ENCODE results near the gene CDKAL1. TPM values are rescaled to one million over a fixed set of nuclear protein-coding genes. Genes with fewer than 3 reads are reported as not detected.
A peak's percentile ranks its signal among the peaks of the same experiment; 100 is the strongest.

The CDKAL1 gene
- total and polyA plus RNA-seq, 4 donors = 3.0 to 21.7 (median 9.4) TPM

DNA sequence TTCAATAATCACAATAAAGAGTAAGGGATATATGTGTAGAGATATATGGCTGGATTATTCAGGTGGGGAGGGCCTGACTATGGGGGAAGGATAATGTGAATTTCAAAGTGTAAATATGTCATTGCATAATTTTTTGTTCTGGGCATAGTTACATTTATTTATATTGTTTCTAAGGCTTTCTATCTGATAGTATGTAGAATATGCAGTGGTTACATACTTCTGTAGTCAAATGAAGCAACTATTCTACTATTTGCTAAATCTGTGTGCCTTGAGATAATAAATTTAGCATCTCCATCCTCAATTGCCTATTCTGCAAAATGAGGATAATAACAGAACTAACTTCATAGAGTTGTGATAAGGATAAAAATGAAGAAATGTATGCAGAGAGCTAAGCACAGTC is 359.2 kb downstream of the CDKAL1 start:
- H3K36me3 ChIP-seq (ENCODE audit: control insufficient read depth in 1 of 2, insufficient read depth in 2 of 2, low read length in 1 of 2) = no peaks in the 10 kb centered on the region

DNA sequence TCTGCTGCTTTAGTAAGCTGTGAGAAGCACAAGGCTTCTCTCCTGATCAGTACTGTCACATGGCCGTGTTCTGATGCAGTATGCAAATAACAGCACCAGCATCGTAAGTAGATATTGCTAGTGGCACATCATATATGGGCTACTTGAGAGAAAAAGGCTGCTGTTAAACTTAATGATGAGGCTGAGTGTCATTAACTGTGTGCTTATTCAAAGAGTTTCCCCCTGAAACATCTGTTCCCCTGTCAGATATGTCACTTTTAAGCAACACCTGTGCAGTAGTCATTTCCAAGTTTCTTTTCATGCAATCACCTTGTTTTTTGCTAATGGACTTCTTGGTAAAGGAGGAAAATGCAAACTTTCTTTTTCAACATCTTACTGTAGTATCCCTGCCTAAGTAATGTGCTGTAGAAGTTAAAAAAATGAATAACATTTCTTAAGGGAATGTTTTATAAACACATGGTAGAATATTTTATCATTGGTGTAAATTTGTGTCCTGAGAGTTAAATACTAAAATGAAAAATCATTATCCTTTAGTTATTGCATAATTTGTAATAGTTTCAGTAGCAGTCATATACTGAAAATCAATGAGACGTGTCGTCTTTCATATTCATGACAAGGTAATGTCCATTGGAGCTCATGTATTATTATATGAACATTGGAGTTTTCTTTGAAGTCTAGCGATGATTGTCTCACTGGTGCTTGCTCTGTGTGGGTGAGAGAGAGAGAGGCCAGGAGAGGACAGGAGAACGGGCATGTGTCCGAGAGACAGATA is 366.3 kb downstream of the CDKAL1 start:
- intact Hi-C loops (cut with DNase I) = no loop called here
- DNase-seq = no peak
- Histone ChIP-seq H3K36me3 (ENCODE audit: control insufficient read depth in 1 of 2, insufficient read depth in 2 of 2, low read length in 1 of 2) (no peaks in the 10 kb centered on the region), H3K4me3 (ENCODE audit: low read length in 2 of 2) (no peak overlapping the region), H3K4me1 (ENCODE audit: control insufficient read depth in 1 of 2, insufficient read depth in 2 of 2, low read length in 2 of 2) (no peaks in the 10 kb centered on the region), H3K27ac (ENCODE audit: low read depth in 1 of 2, low read length in 2 of 2) (no peak overlapping the region), H3K9me3 (ENCODE audit: control insufficient read depth, low read length) (no peaks in the 10 kb centered on the region), H3K27me3 (ENCODE audit: control insufficient read depth in 1 of 2, insufficient read depth in 2 of 2, low read length in 1 of 2) (no peaks in the 10 kb centered on the region)
- ATAC-seq (ENCODE audit: low FRiP score) = no peak
- 97% methylated on average over 7 of the region's 7 CpGs for WGBS, 2 donors

More for the DNA sequence above, 359.2 kb downstream of the CDKAL1 start:
- no peak overlapping the region for H3K4me3 ChIP-seq (ENCODE audit: low read length in 2 of 2)
- H3K4me1 ChIP-seq (ENCODE audit: control insufficient read depth in 1 of 2, insufficient read depth in 2 of 2, low read length in 2 of 2) = no peaks in the 10 kb centered on the region
- intact Hi-C loops (cut with DNase I) = no loop called here
- no peak for ATAC-seq (ENCODE audit: low FRiP score)
- no peaks in the 10 kb centered on the region for H3K27me3 ChIP-seq (ENCODE audit: control insufficient read depth in 1 of 2, insufficient read depth in 2 of 2, low read length in 1 of 2)
- H3K9me3 ChIP-seq (ENCODE audit: control insufficient read depth, low read length) = no peaks in the 10 kb centered on the region
- H3K27ac ChIP-seq (ENCODE audit: low read depth in 1 of 2, low read length in 2 of 2) = no peak overlapping the region
- no peak for DNase-seq

- ATAC-seq (ENCODE audit: low FRiP score) = no peak
- intact Hi-C loops (cut with DNase I) = no loop called here
- 80 to 93% methylated on average over 4 of the region's 4 CpGs for WGBS, 2 donors
- H3K36me3 ChIP-seq (ENCODE audit: control insufficient read depth in 1 of 2, insufficient read depth in 2 of 2, low read length in 1 of 2) = no peaks in the 10 kb centered on the region
- H3K4me3 ChIP-seq (ENCODE audit: low read length in 2 of 2) = no peak overlapping the region
- H3K27ac ChIP-seq (ENCODE audit: low read depth in 1 of 2, low read length in 2 of 2) = no peak overlapping the region
- no peaks in the 10 kb centered on the region for H3K27me3 ChIP-seq (ENCODE audit: control insufficient read depth in 1 of 2, insufficient read depth in 2 of 2, low read length in 1 of 2)
- DNase-seq = no peak
- H3K9me3 ChIP-seq (ENCODE audit: control insufficient read depth, low read length) = no peaks in the 10 kb centered on the region
- H3K4me1 ChIP-seq (ENCODE audit: control insufficient read depth in 1 of 2, insufficient read depth in 2 of 2, low read length in 2 of 2) = no peaks in the 10 kb centered on the region
Measured at GRCh38 chr6:20905377-20905776, 371.1 kb downstream of the CDKAL1 start.

DNA sequence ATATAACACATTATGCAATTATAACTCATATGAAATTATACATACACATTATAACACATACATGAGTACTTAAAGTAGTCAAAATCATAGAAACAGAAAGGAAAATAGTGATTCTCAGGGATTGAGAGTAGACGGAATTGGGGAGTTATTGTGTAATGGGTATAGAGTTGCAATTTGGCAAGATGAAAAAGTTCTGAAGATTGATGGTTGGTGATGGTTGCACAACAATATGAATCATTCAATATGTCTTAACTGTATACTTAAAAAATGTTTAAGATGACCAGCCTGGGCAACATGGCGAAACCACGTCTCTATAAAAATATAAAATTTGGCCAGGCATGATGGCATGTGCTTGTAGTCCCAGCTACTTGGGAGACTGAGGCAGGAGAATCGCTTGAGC is 372.7 kb downstream of the CDKAL1 start:
- no peak for DNase-seq
- Histone ChIP-seq H3K27ac (ENCODE audit: low read depth in 1 of 2, low read length in 2 of 2) (no peak overlapping the region), H3K9me3 (ENCODE audit: control insufficient read depth, low read length) (no peaks in the 10 kb centered on the region), H3K27me3 (ENCODE audit: control insufficient read depth in 1 of 2, insufficient read depth in 2 of 2, low read length in 1 of 2) (no peaks in the 10 kb centered on the region), H3K4me1 (ENCODE audit: control insufficient read depth in 1 of 2, insufficient read depth in 2 of 2, low read length in 2 of 2) (peaks cover 0 to 2% of the 10 kb centered on the region in 2 donors), H3K4me3 (ENCODE audit: low read length in 2 of 2) (no peak overlapping the region), H3K36me3 (ENCODE audit: control insufficient read depth in 1 of 2, insufficient read depth in 2 of 2, low read length in 1 of 2) (no peaks in the 10 kb centered on the region)
- ATAC-seq (ENCODE audit: low FRiP score) = no peak
- WGBS, 2 donors = 89 to 92% methylated on average over 4 of the region's 4 CpGs
- intact Hi-C loops (cut with DNase I) = no loop called here

- 80 to 85% methylated on average over 7 of the region's 7 CpGs for WGBS, 2 donors
- DNase-seq (no peak), ATAC-seq (ENCODE audit: low FRiP score) (peak; percentile 19)
- H3K36me3 ChIP-seq (ENCODE audit: control insufficient read depth in 1 of 2, insufficient read depth in 2 of 2, low read length in 1 of 2) = no peaks in the 10 kb centered on the region
- no peaks in the 10 kb centered on the region for H3K27me3 ChIP-seq (ENCODE audit: control insufficient read depth in 1 of 2, insufficient read depth in 2 of 2, low read length in 1 of 2)
- H3K27ac ChIP-seq (ENCODE audit: low read depth in 1 of 2, low read length in 2 of 2) = no peak overlapping the region
- H3K4me3 ChIP-seq (ENCODE audit: low read length in 2 of 2) = no peak overlapping the region
- intact Hi-C loops (cut with DNase I) = no loop called here
- no peaks in the 10 kb centered on the region for H3K9me3 ChIP-seq (ENCODE audit: control insufficient read depth, low read length)
- peaks cover 0 to 2% of the 10 kb centered on the region in 2 donors for H3K4me1 ChIP-seq (ENCODE audit: control insufficient read depth in 1 of 2, insufficient read depth in 2 of 2, low read length in 2 of 2)
Measured at GRCh38 chr6:20907486-20908071, 373.3 kb downstream of the CDKAL1 start.

DNA sequence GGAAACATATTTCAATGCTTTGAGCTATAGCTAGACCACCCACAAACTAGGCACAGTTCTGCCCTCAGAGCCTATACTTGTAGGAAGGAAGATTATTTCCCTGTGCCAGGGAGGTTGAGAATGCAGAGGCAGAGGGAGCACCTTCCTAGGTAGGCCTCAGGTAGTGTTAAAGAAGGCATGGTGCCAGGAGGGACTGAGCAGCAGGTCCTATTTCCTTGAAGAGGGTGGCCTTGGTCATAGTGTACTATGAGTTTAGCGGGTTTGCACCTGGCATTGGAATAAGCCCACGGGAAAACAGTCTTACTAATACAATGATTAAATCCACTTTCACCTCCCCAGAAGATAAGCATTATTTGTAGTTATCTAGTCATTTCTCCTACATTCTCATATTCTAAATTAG is 375.4 kb downstream of the CDKAL1 start:
- no peak for DNase-seq
- no peaks in the 10 kb centered on the region for H3K9me3 ChIP-seq (ENCODE audit: control insufficient read depth, low read length)
- no peak for ATAC-seq (ENCODE audit: low FRiP score)
- H3K27ac ChIP-seq (ENCODE audit: low read depth in 1 of 2, low read length in 2 of 2) = no peak overlapping the region
- H3K4me1 ChIP-seq (ENCODE audit: control insufficient read depth in 1 of 2, insufficient read depth in 2 of 2, low read length in 2 of 2) = peaks cover 0 to 2% of the 10 kb centered on the region in 2 donors
- H3K36me3 ChIP-seq (ENCODE audit: control insufficient read depth in 1 of 2, insufficient read depth in 2 of 2, low read length in 1 of 2) = no peaks in the 10 kb centered on the region
- H3K4me3 ChIP-seq (ENCODE audit: low read length in 2 of 2) = no peak overlapping the region
- no peaks in the 10 kb centered on the region for H3K27me3 ChIP-seq (ENCODE audit: control insufficient read depth in 1 of 2, insufficient read depth in 2 of 2, low read length in 1 of 2)
- intact Hi-C loops (cut with DNase I) = no loop called here
- WGBS, 2 donors = 87 to 93% methylated on average over 2 of the region's 2 CpGs

- 26 to 30% methylated on average over 1 of the region's 1 CpG for WGBS, 2 donors
- no peak overlapping the region for H3K4me3 ChIP-seq (ENCODE audit: low read length in 2 of 2)
- ATAC-seq (ENCODE audit: low FRiP score) (no peak), DNase-seq (no peak)
- peaks cover 0 to 2% of the 10 kb centered on the region in 2 donors for H3K4me1 ChIP-seq (ENCODE audit: control insufficient read depth in 1 of 2, insufficient read depth in 2 of 2, low read length in 2 of 2)
- no peaks in the 10 kb centered on the region for H3K9me3 ChIP-seq (ENCODE audit: control insufficient read depth, low read length)
- H3K27me3 ChIP-seq (ENCODE audit: control insufficient read depth in 1 of 2, insufficient read depth in 2 of 2, low read length in 1 of 2) = no peaks in the 10 kb centered on the region
- intact Hi-C loops (cut with DNase I) = no loop called here
- no peak overlapping the region for H3K27ac ChIP-seq (ENCODE audit: low read depth in 1 of 2, low read length in 2 of 2)
- no peaks in the 10 kb centered on the region for H3K36me3 ChIP-seq (ENCODE audit: control insufficient read depth in 1 of 2, insufficient read depth in 2 of 2, low read length in 1 of 2)
Measured at GRCh38 chr6:20911712-20912111, 377.5 kb downstream of the CDKAL1 start.

DNA sequence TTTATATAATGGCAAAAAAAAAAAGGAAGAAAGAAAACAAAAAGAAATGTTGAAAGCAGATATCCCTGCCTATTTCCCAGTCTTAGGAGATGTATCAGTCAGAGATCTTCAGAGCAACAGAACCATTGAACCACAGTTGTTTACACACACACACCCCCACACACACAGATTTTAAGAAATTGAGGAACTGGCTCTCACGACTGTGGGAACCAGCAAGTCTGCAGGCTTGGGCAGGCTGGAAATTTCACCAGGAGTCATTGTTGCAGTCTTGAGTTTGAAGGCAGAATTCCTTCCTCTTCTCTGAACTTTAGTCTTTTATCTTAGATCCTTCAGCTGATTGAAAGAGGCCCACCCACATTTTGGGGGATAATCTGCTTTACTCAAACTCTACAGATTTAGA is 380.9 kb downstream of the CDKAL1 start:
- Histone ChIP-seq H3K27ac (ENCODE audit: low read depth in 1 of 2, low read length in 2 of 2) (no peak overlapping the region), H3K9me3 (ENCODE audit: control insufficient read depth, low read length) (no peaks in the 10 kb centered on the region), H3K36me3 (ENCODE audit: control insufficient read depth in 1 of 2, insufficient read depth in 2 of 2, low read length in 1 of 2) (no peaks in the 10 kb centered on the region), H3K4me3 (ENCODE audit: low read length in 2 of 2) (no peak overlapping the region), H3K4me1 (ENCODE audit: control insufficient read depth in 1 of 2, insufficient read depth in 2 of 2, low read length in 2 of 2) (peaks cover 0 to 2% of the 10 kb centered on the region in 2 donors), H3K27me3 (ENCODE audit: control insufficient read depth in 1 of 2, insufficient read depth in 2 of 2, low read length in 1 of 2) (no peaks in the 10 kb centered on the region)
- 98 to 100% methylated on average over 1 of the region's 1 CpG for WGBS, 2 donors
- ATAC-seq (ENCODE audit: low FRiP score) (no peak), DNase-seq (no peak)
- intact Hi-C loops (cut with DNase I) = no loop called here

DNA sequence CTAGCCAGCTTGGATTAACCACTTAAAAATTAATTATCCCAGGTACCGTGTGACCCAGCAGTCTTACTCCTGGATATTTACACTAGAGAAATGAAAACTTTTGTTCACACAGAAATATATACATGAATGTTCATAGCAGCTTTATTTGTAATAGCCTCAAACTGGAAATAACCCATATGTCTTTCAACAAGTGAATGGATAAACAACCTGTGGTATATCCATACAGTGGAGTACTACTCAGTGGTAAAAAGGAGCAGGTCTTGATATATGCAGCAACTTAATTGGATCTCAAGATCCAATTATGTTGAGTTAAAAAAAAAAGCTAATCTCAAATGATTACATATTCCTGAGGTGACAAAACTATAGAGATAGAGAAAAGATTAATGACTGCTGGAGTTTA is 381.4 kb downstream of the CDKAL1 start:
- intact Hi-C loops (cut with DNase I) = no loop called here
- DNase-seq (no peak), ATAC-seq (ENCODE audit: low FRiP score) (no peak)
- Histone ChIP-seq H3K36me3 (ENCODE audit: control insufficient read depth in 1 of 2, insufficient read depth in 2 of 2, low read length in 1 of 2) (no peaks in the 10 kb centered on the region), H3K9me3 (ENCODE audit: control insufficient read depth, low read length) (no peaks in the 10 kb centered on the region), H3K27me3 (ENCODE audit: control insufficient read depth in 1 of 2, insufficient read depth in 2 of 2, low read length in 1 of 2) (no peaks in the 10 kb centered on the region), H3K27ac (ENCODE audit: low read depth in 1 of 2, low read length in 2 of 2) (no peak overlapping the region), H3K4me1 (ENCODE audit: control insufficient read depth in 1 of 2, insufficient read depth in 2 of 2, low read length in 2 of 2) (peaks cover 0 to 2% of the 10 kb centered on the region in 2 donors), H3K4me3 (ENCODE audit: low read length in 2 of 2) (no peak overlapping the region)
- 97 to 99% methylated on average over 1 of the region's 1 CpG for WGBS, 2 donors
